Esophagus (tissue), 2 donors: ENCODE results near the gene RCOR3. TPM values are rescaled to one million over a fixed set of nuclear protein-coding genes. Genes with fewer than 3 reads are reported as not detected.
"Not testable (repeated sequence)": the region's sequence is repeated elsewhere in the genome, so short reads cannot be mapped to it uniquely, and the experiment has no call there.

Source experiments
- H3K27ac ChIP-seq, 2 donors: one replicate each; pipeline ENCODE4 v1.5.1; 2013; ENCODE audit warnings: low read depth in 2 of 2, mild to moderate bottlenecking in 2 of 2, inconsistent platforms in 1 of 2, low read length in 1 of 2, moderate library complexity in 1 of 2
- H3K27me3 ChIP-seq, 2 donors: one replicate each; pipeline ENCODE4 v1.6.1; 2013; ENCODE audit warnings: low read length in 2 of 2, control low read depth in 1 of 2, mild to moderate bottlenecking in 1 of 2; ENCODE audit not compliant: insufficient read depth in 2 of 2, control insufficient read depth in 1 of 2
- H3K36me3 ChIP-seq, 2 donors: one replicate each; pipeline ENCODE4 v1.6.1; 2013; ENCODE audit warnings: low read length in 1 of 2; ENCODE audit not compliant: control insufficient read depth in 2 of 2, insufficient read depth in 2 of 2
- H3K4me1 ChIP-seq, 2 donors: one replicate each; pipeline ENCODE4 v1.6.1; 2013; ENCODE audit warnings: low read length in 1 of 2; ENCODE audit not compliant: control insufficient read depth in 2 of 2, insufficient read depth in 2 of 2
- H3K4me3 ChIP-seq, 2 donors: one replicate each; pipeline ENCODE4 v1.5.1; 2013; ENCODE audit warnings: low read length in 2 of 2, mild to moderate bottlenecking in 2 of 2, low read depth in 1 of 2, moderate library complexity in 1 of 2
- H3K9me3 ChIP-seq, 2 donors: one replicate each; pipeline ENCODE4 v1.6.1; 2013; ENCODE audit warnings: mild to moderate bottlenecking in 2 of 2, low read depth in 1 of 2, low read length in 1 of 2, moderate library complexity in 1 of 2; ENCODE audit not compliant: control insufficient read depth in 2 of 2, insufficient read depth in 1 of 2
- WGBS, 2 donors: extraction: QIAGEN DNeasy Blood & Tissue Kit; methylation state at CpG; one replicate each; pipeline ENCODE4 v1.1.7; 2013; 5-methylcytosine and 5-hydroxymethylcytosine counted together
- polyA plus RNA-seq, 2 donors: library from polyadenylated mRNA; stranded (reverse); fragments of 200-250 nt; gene quantifications; one replicate each; pipeline ENCODE4 v1.2.3, GENCODE V29; 2013
- donor health status: healthy with polysubstance abuse.
- donor health status: Bipolar disorder and iron deficiency.

RCOR3 gene
- polyA plus RNA-seq, 2 donors: 12.4 to 20.6 TPM

DNA sequence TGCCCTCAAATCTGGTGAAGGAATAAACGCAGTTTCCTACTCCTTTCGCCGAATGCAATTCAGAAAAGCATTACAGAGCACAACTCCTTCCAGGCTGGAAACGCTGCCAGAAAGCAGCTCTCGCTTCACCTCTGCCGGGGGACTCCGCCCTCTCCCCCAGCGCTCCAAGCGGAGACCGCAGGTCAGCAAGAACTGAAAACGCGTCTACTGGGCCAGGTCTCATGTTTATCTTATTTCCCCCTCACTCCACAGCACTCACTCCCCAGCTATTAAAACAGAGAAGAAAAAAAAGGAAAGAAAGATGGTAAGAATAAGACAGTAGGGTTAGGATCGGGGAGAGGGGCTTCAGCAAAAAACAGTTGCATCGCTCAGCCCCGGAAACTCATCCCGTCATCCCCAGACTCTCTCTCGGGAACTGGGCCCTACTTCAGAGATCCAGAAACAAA, 833 bp upstream of the RCOR3 start:
- Histone ChIP-seq H3K4me3 (peak overlapping the region; percentile 65 to 79), H3K27me3 (no peaks in the 10 kb centered on the region), H3K36me3 (no peaks in the 10 kb centered on the region), H3K9me3 (no peaks in the 10 kb centered on the region), H3K4me1 (no peaks in the 10 kb centered on the region), H3K27ac (peak overlapping the region; percentile 98 to 99)
- 1% methylated on average over 17 of the region's 17 CpGs for WGBS, 2 donors

DNA sequence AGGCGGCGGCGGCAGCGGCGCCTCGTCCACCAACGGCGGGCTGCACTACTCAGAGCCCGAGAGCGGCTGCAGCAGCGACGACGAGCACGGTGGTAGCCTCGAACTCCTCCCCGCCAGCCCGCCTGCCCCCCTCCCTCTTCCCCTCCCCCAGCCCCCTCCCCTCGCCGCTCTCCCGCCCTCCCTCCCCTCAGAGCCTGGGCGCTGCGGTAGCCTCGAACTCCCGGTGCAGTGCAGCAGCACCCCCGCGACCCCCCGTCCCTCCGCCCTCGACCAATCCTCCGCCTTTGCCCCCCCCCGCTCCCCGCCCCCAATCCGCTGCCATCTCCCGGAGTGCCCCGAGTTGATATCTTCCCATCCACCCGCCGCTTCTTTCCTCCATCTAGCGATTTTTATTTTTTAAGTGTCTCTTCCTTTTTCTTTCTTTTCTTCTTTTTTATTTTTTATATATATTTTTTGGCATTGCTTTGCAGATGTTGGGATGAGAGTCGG, 516 bp downstream of the RCOR3 start:
- Histone ChIP-seq H3K36me3 (no peaks in the 10 kb centered on the region), H3K9me3 (no peaks in the 10 kb centered on the region), H3K4me1 (no peaks in the 10 kb centered on the region), H3K4me3 (peak overlapping the region; percentile 79 to 98), H3K27me3 (no peaks in the 10 kb centered on the region), H3K27ac (peak overlapping the region; percentile 98 to 99)
- WGBS, 2 donors: 1% methylated on average over 24 to 36 of the region's 39 CpGs

DNA sequence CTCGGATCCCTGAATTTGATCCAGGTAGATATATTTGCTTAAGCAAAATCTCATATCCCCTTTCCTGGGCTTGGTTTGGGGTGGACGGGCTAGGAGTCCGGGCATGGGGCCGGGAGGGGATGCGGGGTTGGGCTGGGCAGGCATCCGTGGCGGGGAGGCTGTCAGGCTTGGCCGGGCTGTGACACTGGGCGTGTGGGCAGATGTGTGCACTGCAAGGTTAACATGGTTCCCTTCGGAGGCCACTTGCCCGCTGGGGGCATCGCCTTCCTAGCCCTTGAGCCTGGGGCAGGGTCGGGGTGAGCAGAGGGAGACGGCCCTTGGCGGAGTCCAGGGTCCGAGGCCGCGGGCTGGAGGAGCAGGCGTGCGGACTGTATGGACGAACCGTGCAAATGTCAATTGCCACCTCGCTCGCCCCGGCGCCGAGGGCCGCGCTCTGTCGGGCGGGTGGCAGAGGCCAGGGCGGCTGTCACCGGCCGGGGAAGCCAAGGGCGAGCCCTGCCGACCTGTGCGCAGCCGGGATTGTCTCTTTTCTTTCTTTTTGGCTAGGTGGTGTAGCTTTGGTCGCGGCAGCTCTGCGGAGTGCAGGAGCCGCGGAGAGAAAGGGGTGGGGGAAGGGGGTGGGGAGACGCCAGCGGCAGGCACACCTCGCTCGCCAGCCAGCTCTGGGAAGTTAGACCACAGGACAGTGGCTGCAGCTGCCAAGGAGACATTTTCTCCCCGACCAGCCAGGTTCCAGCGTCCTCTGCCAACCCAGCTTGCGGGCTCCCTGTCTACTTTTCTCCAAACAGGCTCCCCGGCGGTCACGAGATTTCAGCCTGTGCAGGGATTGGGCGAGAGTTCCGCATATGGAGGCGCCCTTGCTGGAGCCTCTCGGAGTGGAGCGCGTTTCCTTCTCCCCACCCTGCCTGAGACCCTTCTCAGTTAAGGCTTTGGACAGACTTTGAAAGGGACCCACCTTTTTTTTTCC, 1.3 kb downstream of the RCOR3 start:
- no peaks in the 10 kb centered on the region for H3K36me3 ChIP-seq
- H3K27me3 ChIP-seq: no peaks in the 10 kb centered on the region
- H3K9me3 ChIP-seq: no peaks in the 10 kb centered on the region
- no peaks in the 10 kb centered on the region for H3K4me1 ChIP-seq
- 0 to 1% methylated on average over 44 to 59 of the region's 59 CpGs for WGBS, 2 donors
- peak overlapping the region; percentile 79 to 98 for H3K4me3 ChIP-seq
- H3K27ac ChIP-seq: peak overlapping the region; percentile 90 to 98

DNA sequence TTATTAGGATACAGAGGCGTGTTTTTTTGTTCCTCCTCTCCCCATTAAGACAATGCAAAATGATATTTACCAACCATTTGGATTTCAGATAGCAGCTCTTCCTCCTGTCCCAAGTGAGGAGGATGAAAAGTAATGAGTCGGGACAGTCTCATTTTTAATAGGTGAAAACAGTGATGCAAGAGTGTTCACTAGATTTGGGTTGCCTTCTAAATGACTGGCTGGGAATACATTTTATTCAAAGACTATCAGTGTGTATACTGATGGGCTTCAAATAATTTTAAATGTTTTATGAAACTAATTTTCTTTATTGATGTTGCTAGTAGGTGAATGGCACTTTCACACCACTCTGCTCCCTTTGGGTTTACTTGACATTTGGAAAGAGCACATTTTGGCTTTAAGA, 2.1 kb downstream of the RCOR3 start:
- no peaks in the 10 kb centered on the region for H3K36me3 ChIP-seq
- H3K27me3 ChIP-seq: no peaks in the 10 kb centered on the region
- no peak overlapping the region for H3K27ac ChIP-seq
- no peaks in the 10 kb centered on the region for H3K9me3 ChIP-seq
- 23 to 26% methylated on average over 2 of the region's 2 CpGs for WGBS, 2 donors
- peak overlapping the region in 1 of 2 donors; percentile 79 for H3K4me3 ChIP-seq
- no peaks in the 10 kb centered on the region for H3K4me1 ChIP-seq

DNA sequence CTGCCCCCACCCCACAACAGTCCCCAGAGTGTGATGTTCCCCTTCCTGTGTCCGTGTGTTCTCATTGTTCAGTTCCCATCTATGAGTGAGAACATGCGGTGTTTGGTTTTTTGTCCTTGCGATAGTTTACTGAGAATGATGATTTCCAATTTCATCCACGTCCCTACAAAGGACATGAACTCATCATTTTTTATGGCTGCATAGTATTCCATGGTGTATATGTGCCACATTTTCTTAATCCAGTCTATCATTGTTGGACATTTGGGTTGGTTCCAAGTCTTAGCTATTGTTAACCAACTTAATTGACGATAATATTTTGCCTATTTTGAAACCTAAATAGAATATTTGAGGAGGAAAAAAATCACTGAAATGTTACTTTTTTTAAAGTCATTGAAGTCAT, 3.9 kb downstream of the RCOR3 start:
- H3K9me3 ChIP-seq, H3K36me3 ChIP-seq, H3K27me3 ChIP-seq, H3K27ac ChIP-seq, H3K4me3 ChIP-seq, H3K4me1 ChIP-seq: not testable (repeated sequence)
- WGBS, 2 donors: 83 to 86% methylated on average over 1 of the region's 5 CpGs

DNA sequence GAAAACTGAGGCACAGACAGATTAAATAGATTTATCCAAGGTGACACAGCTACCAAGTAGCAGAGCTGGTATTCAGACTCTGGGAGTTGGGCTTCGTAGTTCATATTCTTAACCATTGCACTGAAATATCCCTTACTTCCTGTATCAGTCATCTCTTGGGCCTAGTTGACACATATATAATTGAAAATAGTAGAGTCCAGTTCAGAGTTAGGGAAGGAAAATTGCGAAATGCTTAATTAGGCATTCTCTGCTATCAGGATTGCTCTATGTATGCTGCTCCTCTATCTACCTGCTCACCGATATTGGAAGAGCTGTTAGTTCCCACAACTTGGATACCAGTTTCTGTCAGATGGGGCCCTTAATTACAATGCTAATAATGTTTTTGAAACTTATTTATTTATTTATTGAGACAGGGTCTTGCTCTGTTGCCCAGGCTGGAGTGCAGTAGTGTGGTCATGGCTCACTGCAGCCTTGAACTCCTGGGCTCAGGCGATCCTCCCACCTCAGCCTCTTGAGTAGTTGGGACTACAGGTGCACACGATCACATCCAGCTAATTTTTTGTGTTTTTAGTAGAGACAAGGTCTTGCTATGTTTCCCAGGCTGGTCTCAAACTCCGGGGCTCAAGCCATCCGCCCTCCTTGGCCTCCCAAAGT, 8.2 kb downstream of the RCOR3 start:
- Histone ChIP-seq H3K27me3 (no peaks in the 10 kb centered on the region), H3K36me3 (peaks cover 4% of the 10 kb centered on the region in 2 donors), H3K27ac (no peak overlapping the region), H3K9me3 (no peaks in the 10 kb centered on the region), H3K4me3 (no peak overlapping the region), H3K4me1 (no peaks in the 10 kb centered on the region)
- 96 to 97% methylated on average over 7 of the region's 7 CpGs for WGBS, 2 donors

DNA sequence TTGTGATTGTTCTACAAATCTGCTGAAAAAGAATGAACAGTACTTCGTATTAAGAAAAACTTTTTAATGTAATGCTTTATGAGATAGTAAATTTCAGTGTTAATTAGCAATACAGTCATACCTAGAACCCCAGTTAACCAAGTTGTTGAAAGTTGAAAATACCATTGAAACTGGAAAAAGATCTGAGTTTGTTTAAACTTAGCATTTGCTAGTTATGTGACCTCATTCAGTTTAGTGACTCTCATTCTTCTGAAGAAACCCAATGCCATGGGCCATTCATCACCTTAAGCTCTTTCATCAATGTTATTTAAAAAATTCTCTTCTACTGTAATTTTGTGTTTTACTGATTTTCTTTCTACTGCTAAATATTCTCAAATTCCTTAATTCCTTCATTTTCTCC, 20.2 kb downstream of the RCOR3 start:
- H3K27me3 ChIP-seq: no peaks in the 10 kb centered on the region
- no peaks in the 10 kb centered on the region for H3K4me1 ChIP-seq
- 0 to 10% methylated on average over 1 of the region's 1 CpG for WGBS, 2 donors
- no peak overlapping the region for H3K4me3 ChIP-seq
- no peak overlapping the region for H3K27ac ChIP-seq
- no peaks in the 10 kb centered on the region for H3K36me3 ChIP-seq
- H3K9me3 ChIP-seq: no peaks in the 10 kb centered on the region

DNA sequence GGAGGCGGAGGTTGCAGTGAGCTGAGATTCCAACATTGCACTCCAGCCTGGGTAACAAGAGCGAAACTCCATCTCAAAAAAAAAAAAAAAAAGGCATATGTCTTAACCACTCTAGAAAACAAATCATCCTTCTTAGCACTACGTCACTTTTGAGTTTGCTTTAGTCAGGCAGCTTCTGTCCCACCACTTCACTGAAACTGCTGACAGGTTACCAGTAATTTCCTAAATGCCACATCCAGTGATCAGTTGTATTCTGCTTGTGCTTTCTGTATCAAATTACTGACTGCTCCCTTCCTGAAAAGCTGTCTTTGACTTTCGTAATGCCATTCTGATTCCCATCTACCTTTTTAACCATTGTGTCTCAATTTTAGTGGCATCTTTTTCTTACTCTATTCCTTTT, 21.7 kb downstream of the RCOR3 start:
- no peaks in the 10 kb centered on the region for H3K36me3 ChIP-seq
- H3K27ac ChIP-seq: no peak overlapping the region
- no peaks in the 10 kb centered on the region for H3K27me3 ChIP-seq
- 92 to 96% methylated on average over 4 of the region's 4 CpGs for WGBS, 2 donors
- no peak overlapping the region for H3K4me3 ChIP-seq
- no peaks in the 10 kb centered on the region for H3K9me3 ChIP-seq
- H3K4me1 ChIP-seq: no peaks in the 10 kb centered on the region

DNA sequence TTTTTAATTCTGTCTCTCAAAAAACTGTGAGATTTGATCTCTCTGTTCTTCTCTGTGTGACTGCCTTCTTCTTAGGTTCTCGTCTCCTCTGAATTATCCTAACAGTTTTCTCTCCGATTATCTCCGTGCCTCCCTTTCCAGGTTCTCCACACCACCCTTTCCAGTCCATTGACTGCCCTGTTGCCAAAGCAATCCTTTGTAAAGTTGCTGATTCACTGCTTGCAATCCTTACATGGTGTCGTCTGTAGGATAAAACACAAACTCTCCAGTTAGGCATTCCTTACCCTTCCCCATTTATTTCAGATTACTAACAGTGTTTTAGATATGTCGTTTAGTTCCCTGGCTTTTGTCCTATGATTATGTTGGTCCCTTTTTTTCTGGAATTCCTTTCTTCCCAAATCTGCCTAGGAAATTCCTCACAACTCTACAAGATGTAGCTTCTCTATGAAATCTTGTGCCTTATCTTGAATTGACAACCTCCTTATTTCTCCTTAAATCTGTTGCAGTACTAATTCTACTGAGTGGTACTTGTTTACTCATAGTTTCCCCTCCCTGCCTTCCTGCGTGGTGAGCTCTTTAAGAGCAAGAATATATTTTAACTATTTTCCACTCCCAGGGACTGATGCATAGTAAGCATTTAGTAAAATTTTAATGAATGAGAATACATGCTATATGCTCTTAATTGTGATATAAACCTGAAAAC, 22.3 kb downstream of the RCOR3 start:
- H3K36me3 ChIP-seq: no peaks in the 10 kb centered on the region
- no peak overlapping the region for H3K27ac ChIP-seq
- no peaks in the 10 kb centered on the region for H3K9me3 ChIP-seq
- no peaks in the 10 kb centered on the region for H3K27me3 ChIP-seq
- no peak overlapping the region for H3K4me3 ChIP-seq
- no peaks in the 10 kb centered on the region for H3K4me1 ChIP-seq
- WGBS, 2 donors: 75 to 78% methylated on average over 6 of the region's 6 CpGs
